ENCODE results near the gene MYO5C.

MYO5C gene

GRCh38 chr15:52206446-52206845, 89.2 kb downstream of the MYO5C start:
- no peak for DNase-seq (ENCODE audit: low read depth)

DNA sequence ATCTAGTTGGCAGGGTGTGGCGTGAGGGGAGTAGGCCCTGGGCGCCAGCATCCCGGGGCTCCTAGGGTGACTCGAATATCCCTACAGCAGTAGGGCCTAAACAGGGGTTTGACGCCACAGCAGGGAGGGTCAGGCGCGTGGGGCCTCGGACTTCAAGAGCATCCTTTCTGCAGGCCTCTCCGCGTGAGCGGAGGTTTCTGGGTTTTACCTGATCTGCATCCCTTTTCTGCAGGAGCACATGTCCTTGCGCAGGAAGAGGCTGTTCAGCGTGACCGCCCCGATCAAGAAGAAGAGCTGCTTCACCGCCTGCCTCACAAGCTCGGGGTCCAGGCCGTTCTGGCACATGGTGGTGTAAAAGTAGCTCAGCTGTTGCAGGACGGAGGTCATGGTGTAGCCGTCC, 90.9 kb downstream of the MYO5C start:
- no peak for DNase-seq (ENCODE audit: low read depth)

GRCh38 chr15:52200831-52201365, 94.7 kb downstream of the MYO5C start:
- no peak for DNase-seq (ENCODE audit: low read depth)

DNA sequence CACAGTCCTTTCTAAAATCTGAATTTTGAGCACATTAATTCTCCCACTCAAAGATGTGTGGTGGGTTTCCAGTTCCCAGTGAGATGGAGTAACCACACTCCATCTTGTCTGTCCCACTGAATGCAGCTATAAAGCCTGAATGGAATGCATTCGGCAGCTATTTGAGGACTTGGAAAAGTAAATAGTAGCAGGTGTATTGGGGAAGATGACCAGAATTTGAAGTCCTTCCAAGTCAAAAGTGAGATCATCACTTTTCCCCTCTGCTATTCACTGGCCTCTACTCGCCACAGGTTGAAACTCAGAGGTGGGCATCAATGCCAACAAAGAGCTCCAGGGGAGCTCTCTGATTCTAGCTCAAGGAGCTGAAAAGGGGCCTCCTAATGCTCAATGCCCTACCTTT, 96.3 kb downstream of the MYO5C start:
- DNase-seq (ENCODE audit: low read depth): no peak

DNA sequence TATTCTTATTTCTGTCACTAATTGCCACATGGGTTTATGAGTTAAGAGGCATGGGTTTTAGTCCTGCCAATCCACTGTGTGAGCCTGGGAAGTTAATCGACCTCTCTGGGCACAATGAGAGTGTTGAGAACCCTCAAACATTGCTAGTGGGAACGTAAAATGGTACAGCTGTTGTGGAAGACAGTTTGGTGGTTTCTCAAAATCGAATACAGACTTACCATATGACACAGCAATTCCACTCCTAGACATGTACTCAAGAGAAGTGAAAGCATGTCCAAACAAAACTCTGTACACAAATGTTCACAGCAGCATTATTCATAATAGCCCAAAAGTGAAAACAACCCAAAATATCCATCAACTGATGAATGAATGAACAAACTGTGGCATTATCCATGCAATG, 98.7 kb downstream of the MYO5C start:
- DNase-seq (ENCODE audit: low read depth): no peak

DNA sequence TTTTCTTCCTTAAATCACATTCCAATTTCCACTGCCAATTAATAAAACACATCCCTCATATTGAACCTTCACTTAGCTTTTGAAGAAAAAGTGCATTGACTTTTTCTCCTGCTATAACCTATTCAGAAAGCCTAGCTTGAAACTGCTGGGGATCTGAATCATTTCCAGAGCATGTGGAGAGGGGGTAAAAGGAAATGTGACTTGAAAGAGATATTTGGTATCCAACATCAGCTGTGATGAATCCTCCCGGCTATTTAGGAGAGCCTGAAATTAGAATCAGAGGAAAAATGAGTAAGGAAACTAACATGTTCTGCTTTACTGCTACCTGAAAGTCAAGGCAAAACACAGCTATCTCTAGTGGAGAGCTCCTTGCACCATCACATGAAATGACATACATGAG, 101.8 kb downstream of the MYO5C start:
- no peak for DNase-seq (ENCODE audit: low read depth)

- no peak for DNase-seq (ENCODE audit: low read depth)
Measured at GRCh38 chr15:52193321-52193720, 102.3 kb downstream of the MYO5C start.

DNA sequence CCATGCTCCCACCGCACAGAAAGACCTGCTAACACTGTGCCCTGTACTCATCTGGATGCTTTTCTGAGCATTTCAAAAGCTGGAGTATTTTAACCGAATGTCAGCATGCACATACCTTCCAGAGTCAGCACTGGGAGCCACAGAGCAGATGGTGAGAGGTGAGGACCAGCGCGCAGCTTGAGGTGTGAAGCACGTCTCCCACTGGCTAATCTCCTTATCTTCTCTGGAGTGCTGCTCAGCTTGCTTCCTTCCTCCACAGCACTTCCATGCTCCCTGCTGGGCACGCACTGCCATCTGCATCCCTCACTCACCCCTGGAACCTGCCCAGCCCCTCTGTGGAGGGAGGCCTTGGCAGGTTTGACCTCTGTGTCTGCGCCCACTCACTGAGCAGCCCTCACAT, 104.4 kb downstream of the MYO5C start, which contains the start of gene GNB5:
Gene GNB5, minus strand, starts transcription at position 186 of the 400 bp plus-strand sequence. CDS start 6,716 bp downstream, outside the sequence.
- no peak for DNase-seq (ENCODE audit: low read depth)

DNA sequence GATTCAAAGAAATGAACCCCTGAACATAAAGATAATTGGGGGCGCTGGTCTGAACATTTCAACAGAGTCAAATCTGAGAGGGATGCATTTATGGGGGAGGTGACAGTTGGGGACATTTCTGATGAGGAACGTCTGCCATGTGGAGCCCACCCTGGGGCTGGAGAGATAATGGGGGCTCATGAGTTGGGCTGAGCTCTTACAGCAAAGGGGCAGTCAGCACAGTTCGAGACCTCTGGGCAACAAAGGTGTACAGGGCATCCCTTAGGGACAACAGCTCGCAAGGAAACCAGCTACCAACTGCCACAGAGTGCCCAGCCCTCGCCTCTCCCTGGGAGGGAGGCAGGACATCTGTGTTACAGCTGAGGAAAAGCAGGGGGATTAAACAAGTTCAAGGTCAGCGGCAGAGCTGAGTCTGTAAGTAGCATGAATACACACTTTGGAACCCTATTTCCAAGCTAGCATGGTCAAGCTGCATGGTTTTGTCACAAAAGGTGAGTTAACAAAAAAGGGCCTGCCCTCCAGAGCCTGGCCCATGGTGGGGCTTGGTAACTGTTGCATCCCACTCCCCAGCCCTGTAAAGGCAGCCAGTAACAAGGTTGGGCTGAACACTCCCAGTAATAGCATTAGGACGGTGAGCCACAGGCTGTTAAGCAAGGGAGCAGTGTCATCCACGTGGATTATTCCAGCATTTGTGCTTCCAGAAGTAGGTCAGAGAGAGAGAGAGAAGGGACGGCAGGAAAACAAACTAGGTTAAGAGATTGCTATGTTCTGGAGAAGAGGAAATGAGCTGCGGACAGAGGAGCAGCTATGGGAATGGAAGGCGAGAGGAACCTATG, 108.7 kb downstream of the MYO5C start:
- no peak for DNase-seq (ENCODE audit: low read depth)

- DNase-seq (ENCODE audit: low read depth): no peak
Measured at GRCh38 chr15:52185151-52185561, 110.4 kb downstream of the MYO5C start.

- no peak for DNase-seq (ENCODE audit: low read depth)
Measured at GRCh38 chr15:52184721-52185120, 110.9 kb downstream of the MYO5C start.

DNA sequence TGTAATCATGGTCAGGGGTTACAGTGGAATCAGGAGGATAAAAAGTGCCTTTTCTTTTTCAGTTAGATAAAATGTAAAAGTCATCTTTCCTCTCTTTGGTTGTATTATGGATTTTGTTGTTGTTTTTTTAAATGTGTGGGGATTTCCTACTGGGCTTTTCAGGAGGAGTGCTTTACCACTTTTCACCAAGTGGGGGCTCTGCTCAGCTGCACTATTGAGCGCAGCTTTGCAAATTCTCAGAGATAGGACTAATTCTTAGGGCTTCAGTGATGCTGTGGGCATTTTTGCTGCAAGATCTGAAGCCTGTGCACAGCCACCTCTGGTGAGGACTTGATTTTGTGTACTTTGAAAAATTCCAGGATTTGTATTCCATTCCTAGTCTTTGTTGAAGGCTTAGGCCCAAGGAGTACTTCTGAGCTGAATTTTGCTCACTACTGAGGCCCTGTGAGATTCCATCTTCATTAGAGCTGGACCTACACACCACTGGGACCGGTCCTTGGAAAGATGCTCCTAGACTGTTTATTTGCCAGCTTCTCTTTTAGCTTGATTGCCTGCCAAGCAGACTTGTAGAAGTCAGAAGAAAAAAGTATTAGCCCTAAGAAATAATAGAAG, 111.9 kb downstream of the MYO5C start:
- no peak for DNase-seq (ENCODE audit: low read depth)

GRCh38 chr15:52181938-52182780, 113.4 kb downstream of the MYO5C start:
- DNase-seq (ENCODE audit: low read depth): no peak

GRCh38 chr15:52180851-52181450, 114.7 kb downstream of the MYO5C start:
- DNase-seq (ENCODE audit: low read depth): no peak

DNA sequence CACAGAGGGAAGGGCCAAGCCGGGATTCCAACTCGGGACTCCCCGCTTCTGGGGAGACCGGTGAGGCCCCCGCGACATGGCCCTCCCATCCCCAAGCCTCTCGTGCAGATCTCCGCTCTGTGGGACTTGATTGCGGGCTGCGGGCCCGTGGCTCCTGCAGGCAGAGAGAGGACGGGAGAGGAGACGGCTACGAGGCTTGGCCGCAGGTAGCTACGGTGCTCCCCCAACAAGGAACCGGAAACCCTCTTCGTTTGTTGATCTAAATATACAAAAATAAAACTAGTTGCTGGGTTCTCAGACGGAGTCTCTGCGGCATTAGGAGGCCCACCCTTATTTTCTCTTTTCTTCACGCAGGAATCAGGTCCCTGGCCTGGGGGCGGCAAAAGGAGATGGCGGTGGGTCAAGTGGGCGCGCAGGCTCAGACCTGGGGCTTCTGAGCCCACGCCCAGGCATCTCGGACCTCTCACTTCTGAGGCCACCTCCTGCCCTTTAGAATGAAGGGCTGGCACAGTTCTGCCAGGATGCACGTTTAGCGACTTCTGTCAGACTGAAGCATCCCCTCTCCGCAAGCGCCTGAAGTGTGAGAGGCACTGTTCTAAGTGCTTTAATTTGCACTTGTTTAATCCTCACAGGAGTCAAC, 115.3 kb downstream of the MYO5C start:
- no peak for DNase-seq (ENCODE audit: low read depth)

GRCh38 chr15:52179278-52180195, 116.1 kb downstream of the MYO5C start:
- DNase-seq (ENCODE audit: low read depth): peak; percentile 36

GRCh38 chr15:52178765-52179164, 116.8 kb downstream of the MYO5C start:
- DNase-seq (ENCODE audit: low read depth): no peak

DNA sequence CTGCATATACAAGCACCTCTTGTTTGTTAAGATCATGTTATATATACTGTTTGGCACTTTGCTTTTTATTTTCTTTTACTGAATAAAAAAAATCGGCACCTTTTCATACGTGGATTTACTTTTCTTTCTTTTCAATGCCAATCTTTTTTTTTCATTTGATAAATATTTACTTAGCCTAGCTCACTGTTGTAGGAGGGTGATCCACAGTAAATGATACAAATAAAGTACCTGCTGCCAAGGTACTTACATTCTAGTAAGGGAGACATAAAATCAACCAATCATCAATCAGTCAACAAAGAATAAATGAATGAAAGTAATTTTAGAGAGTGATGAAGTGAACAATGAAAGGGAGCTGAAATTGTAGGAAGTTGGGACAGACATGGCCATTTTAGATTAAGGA, 122.7 kb downstream of the MYO5C start:
- no peak for DNase-seq (ENCODE audit: low read depth)

- DNase-seq (ENCODE audit: low read depth): no peak
Measured at GRCh38 chr15:52171807-52172206, 123.8 kb downstream of the MYO5C start.

DNA sequence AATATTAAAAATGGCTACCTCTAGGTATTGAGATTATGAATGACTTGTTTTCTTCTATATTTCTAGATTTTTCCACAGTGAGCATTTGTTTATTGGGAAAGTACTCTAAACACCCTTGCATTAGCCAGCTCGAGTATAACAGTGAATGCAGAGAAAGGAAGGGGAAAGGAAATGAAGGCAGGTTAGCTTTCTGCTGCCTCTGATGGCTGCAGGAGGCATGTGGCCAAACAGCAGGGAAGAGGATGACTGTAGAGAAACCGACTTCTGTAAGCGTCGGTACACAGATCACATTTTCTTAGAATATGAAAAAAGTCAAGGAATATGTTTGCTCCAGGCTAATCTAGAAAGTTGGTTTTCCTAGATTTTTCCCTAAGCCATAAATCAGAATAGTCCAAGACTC, 124.2 kb downstream of the MYO5C start:
- DNase-seq (ENCODE audit: low read depth): no peak
